HT-29 (cell line): ENCODE measurements around the gene RASA3. TPM values are rescaled to one million over a fixed set of nuclear protein-coding genes. Genes with fewer than 3 reads are reported as not detected.

Experiments used
- DNase-seq: peaks from one replicate; pipeline ENCODE4 v3.0.0-alpha.2; 2015; ENCODE audit warnings: low spot score
- total RNA-seq: library from RNA; depleted of rRNA; stranded (reverse); fragments of >200 nt; shearing (Covaris generic); gene quantifications from 2 replicates; pipeline ENCODE4 v1.2.3, GENCODE V29; 2014

The RASA3 gene
- total RNA-seq, 1 experiment from 2014 or later: 25.1 TPM

- DNase-seq: no peak
Measured at GRCh38 chr13:113972451-113973217, 159.8 kb downstream of the RASA3 start.

GRCh38 chr13:113971471-113972231 is 160.8 kb downstream of the RASA3 start:
- no peak for DNase-seq

GRCh38 chr13:113970810-113971470 is 161.5 kb downstream of the RASA3 start:
- DNase-seq: peak; percentile 97

- peak; percentile 93 for DNase-seq
Measured at GRCh38 chr13:113969973-113970611, 162.3 kb downstream of the RASA3 start.

GRCh38 chr13:113969311-113969972 is 163.0 kb downstream of the RASA3 start:
- no peak for DNase-seq

GRCh38 chr13:113968463-113969310 is 163.7 kb downstream of the RASA3 start:
- DNase-seq: no peak

- no peak for DNase-seq
Measured at GRCh38 chr13:113967729-113968462, 164.5 kb downstream of the RASA3 start.

GRCh38 chr13:113967206-113967720 is 165.2 kb downstream of the RASA3 start:
- DNase-seq: no peak

- DNase-seq: no peak
Measured at GRCh38 chr13:113965968-113966884, 166.2 kb downstream of the RASA3 start.

GRCh38 chr13:113965383-113965874 is 167.0 kb downstream of the RASA3 start:
- no peak for DNase-seq

- DNase-seq: no peak
Measured at GRCh38 chr13:113964251-113964995, 168.0 kb downstream of the RASA3 start.

GRCh38 chr13:113963376-113963775 is 169.0 kb downstream of the RASA3 start:
- DNase-seq: no peak

- no peak for DNase-seq
Measured at GRCh38 chr13:113962975-113963374, 169.4 kb downstream of the RASA3 start.

- DNase-seq: no peak
Measured at GRCh38 chr13:113962386-113962785, 170.0 kb downstream of the RASA3 start.

- DNase-seq: no peak
Measured at GRCh38 chr13:113960276-113960948, 172.0 kb downstream of the RASA3 start.

- DNase-seq: peak; percentile 96
Measured at GRCh38 chr13:113959198-113959597, 173.2 kb downstream of the RASA3 start.

- DNase-seq: no peak
Measured at GRCh38 chr13:113958373-113958772, 174.1 kb downstream of the RASA3 start.
